Endothelial cell of umbilical vein (primary cell): Measurements from ENCODE around the gene SLC9A9.

Experiments
- EZH2 ChIP-seq: IDR thresholded peaks from 2 replicates; pipeline ENCODE4 v1.6.1; 2012; ENCODE audit warnings: borderline replicate concordance, low read depth, mild to moderate bottlenecking, moderate library complexity, low read length, inconsistent platforms; ENCODE audit not compliant: severe bottlenecking
- FOS ChIP-seq: IDR thresholded peaks from 2 replicates; pipeline ENCODE4 v1.6.1; 2011; ENCODE audit warnings: mild to moderate bottlenecking, low read length, moderate library complexity, borderline replicate concordance; ENCODE audit not compliant: insufficient read depth

DNA sequence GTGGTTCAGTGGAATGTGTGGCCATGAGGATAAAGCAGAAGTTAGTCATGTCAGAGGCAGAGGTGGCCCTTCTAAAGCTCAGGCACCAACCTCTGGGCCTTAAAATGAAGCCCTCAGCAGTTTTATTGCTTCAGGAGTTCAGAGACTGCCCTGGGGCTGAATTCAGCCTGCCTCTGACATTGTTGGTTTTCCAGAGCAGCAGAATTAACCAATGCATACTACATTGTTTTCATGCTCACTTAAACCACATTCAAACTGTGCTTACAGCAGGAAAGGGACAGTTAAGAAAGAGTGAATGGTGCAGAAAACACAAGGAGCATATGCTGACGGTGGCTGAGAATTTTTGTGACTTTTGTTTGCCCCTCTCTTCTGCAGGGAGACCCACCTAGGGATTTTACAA lies 408.5 kb downstream of the SLC9A9 start:
- TF ChIP-seq FOS (no peak), EZH2 (no peak)
